DMS 273 treated with DMSO at 0.1 percent for 48 hours (cell line): ENCODE measurements around the gene SRPK2.
"Not testable (repeated sequence)": the region's sequence is repeated elsewhere in the genome, so short reads cannot be mapped to it uniquely, and the experiment has no call there.

Source experiments
- DNase-seq: peaks from one replicate; lab custom pipeline; 2025; lab: John Stamatoyannopoulos, UW

SRPK2 gene

GRCh38 chr7:105267244-105267643 lies 121.5 kb downstream of the SRPK2 start:
- DNase-seq, result no peak

DNA sequence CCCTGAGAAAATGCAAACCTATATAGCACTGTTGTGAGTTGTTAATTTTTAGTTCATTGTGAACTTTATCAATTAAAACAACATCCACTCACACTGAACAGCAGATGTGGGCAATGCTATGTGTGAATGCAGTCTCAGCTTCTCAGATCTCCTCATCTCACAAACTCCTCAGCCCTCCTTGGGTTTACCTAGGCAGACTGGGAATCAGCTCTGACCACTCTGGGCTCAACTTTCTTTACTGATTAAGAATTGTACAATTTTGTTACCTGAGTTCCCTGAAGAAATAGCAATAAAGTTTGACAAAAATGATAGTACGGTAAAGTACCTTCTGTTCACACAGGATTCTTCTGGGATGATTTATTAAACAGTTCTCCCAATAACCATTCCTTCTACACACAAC lies 124.0 kb downstream of the SRPK2 start:
- no peak for DNase-seq

DNA sequence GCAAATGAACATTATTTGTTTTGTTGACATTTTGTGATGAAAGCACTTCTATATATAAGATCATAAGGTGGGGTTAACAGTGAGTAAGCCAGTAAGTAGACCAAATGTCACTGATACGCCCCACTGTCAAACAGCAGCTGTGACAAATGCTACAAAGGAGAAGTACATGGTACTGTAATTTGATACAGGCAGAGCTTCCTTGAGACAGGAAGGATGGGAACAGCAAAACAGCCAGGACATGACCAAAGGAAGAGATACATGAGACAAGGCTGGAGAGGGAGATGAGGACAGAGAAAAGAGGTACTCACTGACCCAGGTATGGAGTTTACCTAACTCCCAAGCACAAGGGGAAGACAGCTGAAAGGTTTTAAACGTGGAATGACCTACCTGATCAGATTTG lies 127.0 kb downstream of the SRPK2 start:
- DNase-seq, result no peak

DNA sequence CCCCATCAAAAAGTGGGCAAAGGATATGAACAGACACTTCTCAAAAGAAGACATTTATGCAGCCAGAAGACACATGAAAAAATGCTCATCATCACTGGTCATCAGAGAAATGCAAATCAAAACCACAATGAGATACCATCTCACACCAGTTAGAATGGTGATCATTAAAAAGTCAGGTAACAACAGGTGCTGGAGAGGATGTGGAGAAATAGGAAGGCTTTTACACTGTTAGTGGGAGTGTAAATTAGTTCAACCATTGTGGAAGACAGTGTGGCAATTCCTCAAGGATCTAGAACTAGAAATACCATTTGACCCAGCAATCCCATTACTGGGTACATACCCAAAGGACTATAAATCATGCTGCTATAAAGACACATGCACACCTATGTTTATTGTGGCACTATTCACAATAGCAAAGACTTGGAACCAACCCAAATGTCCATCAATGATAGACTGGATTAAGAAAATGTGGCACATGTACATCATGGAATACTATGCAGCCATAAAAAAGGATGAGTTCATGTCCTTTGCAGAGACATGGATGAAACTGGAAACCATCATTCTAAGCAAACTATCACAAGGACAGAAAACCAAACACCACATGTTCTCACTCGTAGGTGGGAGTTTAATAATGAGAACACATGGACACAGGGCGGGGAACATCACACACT lies 128.4 kb downstream of the SRPK2 start:
- DNase-seq, result not testable (repeated sequence)

GRCh38 chr7:105258919-105259318 lies 129.8 kb downstream of the SRPK2 start:
- DNase-seq, result not testable (repeated sequence)

DNA sequence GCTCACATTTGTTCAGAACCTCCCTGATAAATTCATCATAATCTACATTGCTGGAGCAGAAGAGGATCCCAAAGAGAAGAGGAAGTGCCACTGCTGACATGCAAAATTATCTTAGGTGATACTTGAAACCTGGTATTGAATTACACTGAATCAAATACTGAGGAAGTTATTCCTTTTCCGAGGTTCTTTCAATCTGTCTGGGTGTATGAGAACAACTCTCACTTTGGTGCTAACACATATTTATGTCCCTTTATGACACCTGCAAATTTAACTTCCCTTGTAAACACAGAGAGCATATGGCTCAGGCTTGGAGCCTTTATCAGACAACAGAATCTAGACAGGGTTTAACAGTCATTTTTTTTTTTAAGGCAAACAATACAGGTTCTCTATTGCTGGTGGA lies 131.4 kb downstream of the SRPK2 start:
- peak; percentile 46 for DNase-seq

- no peak for DNase-seq
These were observed 131.9 kb downstream of the SRPK2 start for GRCh38 chr7:105256761-105257231.

DNA sequence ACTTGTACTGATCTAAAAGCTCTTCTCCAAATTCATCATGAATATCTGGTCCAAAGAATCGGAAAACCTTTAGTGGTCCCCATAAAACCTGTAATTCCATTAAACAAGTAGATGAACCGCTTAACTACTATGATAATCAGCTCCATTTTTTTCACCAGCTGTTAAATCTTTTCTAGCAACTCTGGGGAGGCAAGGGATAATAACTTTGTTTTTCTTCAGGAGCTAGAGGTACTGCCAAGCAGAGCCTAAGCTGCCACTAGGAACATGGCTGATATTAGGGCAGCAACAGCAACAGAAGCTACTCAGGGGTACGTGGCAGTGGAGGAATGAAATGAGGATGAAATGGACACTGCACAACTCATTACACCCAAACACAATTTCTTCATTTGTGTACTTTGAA lies 138.0 kb downstream of the SRPK2 start:
- no peak for DNase-seq

GRCh38 chr7:105250239-105250638 lies 138.5 kb downstream of the SRPK2 start:
- DNase-seq, result no peak

DNA sequence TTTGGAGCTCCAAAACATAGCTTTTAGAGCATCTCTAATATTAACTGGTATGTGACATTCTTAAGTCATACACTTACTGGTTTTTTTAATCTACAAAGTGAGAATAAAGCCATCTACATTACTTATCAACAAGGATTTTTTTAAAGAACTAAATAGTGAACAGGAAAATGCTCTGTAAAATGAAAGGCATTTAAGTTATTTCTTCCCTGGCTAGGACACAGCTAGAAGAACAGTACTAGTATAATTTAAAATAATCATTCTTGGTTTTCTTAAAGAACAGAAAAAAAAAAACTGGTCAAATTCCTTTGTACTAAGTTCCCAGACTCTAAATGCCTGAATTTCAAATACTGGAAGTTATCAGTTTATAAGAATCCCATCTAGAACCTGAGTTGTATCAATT lies 139.5 kb downstream of the SRPK2 start:
- DNase-seq, result no peak

DNA sequence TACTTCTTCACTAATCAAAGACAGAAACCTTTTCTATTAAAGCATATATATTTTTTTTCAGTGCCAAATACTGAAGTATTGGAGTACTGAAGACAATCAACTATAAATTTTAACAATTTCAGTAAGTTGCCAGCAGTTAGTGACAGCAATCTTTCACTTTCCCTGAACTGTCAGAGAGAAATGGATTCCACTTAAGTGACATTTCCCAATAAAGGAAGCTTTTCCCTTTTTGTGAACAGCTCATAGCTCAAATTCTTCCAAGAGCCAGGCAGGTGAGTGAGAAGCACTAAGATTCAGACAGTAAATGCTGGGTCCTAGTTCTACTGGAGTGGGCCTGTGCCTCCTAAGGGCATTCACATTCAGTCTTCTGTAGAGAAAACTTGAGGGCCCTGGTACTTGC lies 142.0 kb downstream of the SRPK2 start:
- DNase-seq, result no peak

DNA sequence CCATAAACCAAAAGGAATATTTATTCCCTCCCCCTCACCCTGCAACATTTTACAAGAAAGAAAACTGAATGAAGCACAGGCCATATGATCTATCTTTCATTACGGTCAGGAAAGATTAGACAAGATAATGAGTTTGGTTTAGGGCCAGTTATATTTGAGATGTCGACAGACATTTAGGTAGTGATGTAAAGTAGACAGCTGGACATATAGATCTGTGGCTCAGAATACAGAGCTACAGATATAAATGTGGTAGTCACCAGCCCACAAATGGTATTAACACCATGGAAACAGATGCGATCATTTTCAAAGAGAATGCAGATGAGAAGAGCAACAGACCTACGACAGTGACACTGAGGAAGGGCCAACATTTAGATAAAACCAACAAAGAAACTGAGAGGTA lies 142.5 kb downstream of the SRPK2 start:
- DNase-seq, result peak; percentile 40

DNA sequence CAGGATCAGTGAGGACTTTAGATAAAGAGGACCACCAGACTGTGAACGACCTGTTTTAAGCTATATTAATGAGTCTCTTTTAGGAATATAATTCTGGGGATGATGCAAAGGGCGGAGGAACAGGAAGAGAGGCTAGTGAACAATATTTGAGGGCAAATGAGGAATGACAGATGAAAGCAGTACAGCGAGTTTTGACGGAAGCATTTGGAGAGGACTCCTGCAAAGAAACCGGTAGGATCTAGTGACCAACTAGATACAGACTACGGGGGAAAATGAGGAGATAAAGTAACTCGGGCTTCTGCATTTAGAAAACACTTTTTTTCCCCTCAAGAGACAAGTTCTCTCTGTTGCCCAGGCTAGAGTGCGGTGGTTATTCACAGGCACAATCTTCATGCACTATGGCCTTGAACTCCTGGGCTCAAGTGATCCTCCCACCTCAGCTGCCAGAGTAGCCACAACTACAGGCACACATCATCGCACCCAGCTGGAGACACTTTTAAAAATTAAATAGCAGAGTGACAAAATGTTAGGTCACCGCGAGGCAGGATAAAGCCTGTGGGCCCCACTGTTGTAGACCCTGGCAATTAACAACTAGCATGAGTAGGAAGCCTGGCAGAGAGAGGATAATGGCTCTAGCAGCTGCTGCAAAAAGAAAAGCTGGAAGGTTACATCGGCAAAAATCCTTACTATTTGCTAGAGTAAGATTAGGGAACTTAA lies 143.2 kb downstream of the SRPK2 start:
- DNase-seq, result no peak

DNA sequence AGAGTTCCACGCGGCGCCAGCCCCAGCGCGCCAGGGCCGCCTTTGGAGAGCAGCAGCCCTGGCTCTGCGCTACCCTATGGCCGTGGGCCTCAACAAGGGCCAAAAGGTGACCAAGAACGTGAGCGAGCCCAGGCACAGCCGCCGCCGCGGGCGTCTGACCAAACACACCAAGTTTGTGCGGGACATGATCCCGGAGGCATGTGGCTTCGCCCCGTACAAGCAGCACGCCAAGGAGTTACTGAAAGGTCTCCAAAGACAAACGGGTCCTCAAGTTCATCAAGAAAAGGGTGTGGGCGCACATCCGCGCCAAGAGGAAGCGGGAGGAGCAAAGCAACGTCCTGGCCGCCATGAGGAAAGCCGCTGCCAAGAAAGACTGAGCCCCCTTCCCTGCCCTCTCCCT lies 144.1 kb downstream of the SRPK2 start:
- no peak for DNase-seq

GRCh38 chr7:105241198-105241597 lies 147.5 kb downstream of the SRPK2 start:
- no peak for DNase-seq

GRCh38 chr7:105238198-105238765 lies 150.4 kb downstream of the SRPK2 start:
- DNase-seq, result no peak

DNA sequence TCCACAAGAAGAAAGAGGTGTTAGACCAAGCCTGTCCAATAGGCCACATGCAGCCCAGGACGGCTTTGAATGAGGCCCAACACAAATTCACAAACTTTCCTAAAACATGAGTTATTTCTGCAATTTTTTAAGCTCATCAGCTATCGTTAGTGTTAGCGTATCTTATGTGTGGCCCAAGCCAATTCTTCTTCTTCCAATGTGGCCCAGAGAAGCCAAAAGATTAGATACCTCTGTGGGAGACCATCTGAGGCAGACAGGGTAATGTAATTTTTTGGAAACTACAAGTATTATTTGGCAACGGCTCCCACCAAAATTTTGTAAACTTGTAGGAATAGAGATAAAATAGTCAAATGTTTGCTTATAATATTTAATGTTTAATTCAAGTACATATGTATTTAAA lies 153.8 kb downstream of the SRPK2 start:
- no peak for DNase-seq

DNA sequence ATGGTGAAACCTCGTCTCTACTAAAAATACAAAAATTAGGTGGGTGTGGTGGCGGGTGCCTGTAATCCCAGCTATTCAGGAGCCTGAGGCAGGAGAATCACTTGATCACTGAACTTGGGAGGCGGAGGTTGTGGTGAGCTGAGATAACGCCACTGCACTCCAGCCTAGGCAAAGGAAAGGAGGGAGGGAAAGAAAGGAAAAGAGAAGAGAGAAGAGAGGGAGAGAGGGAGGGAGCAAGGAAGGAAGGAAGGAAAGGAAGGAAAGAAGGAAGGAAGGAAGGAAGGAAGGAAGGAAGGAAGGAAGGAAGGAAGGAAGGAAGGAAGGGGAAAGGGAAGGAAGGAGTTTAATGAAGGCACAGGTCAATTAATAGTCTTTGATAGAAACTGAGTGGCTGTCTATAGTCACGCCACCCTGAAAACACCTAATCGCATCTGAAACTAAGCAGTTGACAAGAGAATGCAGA lies 155.9 kb downstream of the SRPK2 start:
- not testable (repeated sequence) for DNase-seq

- no peak for DNase-seq
These were observed 158.2 kb downstream of the SRPK2 start for GRCh38 chr7:105230486-105230885.

DNA sequence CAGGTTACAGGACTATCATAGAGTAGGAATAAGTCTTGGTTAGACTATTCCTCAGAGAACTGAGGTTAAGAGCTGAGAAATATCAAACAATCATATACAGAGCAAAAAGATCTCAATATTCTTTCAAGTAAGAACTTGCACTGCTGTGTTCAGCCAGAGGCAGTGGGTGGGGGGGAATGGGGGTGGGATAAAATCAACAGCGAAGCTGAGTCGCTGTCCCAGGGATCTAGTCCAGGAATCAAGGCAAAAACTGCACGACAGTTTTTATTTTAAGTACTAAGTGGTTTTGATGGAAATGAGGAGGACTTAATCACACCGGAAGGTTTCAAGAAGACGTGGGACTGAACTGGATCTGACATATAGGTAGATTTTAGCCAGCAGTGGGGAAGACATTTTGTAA lies 159.1 kb downstream of the SRPK2 start:
- DNase-seq, result no peak

- no peak for DNase-seq
These were observed 160.2 kb downstream of the SRPK2 start for GRCh38 chr7:105228555-105228954.

DNA sequence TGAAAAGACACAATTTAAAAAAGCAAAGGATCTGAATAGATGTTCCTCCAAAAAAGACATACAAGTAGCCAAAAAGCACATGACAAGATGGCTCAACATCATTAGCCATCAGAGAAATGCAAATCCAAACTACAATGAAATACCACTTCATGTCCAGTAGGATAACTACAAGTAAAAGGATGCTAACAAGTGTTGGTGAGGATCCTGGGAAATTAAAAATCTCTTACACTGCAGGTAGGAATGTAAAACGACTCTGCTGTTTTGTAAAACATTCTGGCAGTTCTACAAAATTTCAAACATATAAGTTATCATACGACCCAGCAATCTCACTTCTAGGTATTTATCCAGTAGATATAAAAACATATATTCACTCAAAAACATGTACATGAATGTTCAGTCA lies 161.3 kb downstream of the SRPK2 start:
- no peak for DNase-seq
